Neural cell (in vitro differentiated cells): Measurements from ENCODE around the gene HPS6. TPM values are rescaled to one million over a fixed set of nuclear protein-coding genes. Genes with fewer than 3 reads are reported as not detected.

Experiments
- H2AFZ ChIP-seq: fragments of 200-600, 300-800 bp; sonication (generic), shearing (Covaris generic); 2 replicates; pipeline ENCODE4 v1.6.0; 2014; ENCODE audit warnings: low read depth, mild to moderate bottlenecking, antibody characterized with exemption, low read length, moderate library complexity
- H3F3A ChIP-seq: fragments of 200-600 bp; shearing (Covaris generic); 2 replicates; pipeline ENCODE4 v1.6.1; 2016; ENCODE audit warnings: mild to moderate bottlenecking, moderate library complexity, mixed read lengths, antibody characterized with exemption, low read length; ENCODE audit not compliant: insufficient read depth, poor library complexity, severe bottlenecking
- H3K27ac ChIP-seq: fragments of 200-600, 300-800 bp; sonication (generic), shearing (Covaris generic); 2 replicates; pipeline ENCODE4 v1.5.1; 2014; ENCODE audit warnings: mild to moderate bottlenecking, low read length, moderate library complexity
- H3K27me3 ChIP-seq: fragments of 300-800, 200-600 bp; sonication (generic), shearing (Covaris generic); 2 replicates; pipeline ENCODE4 v1.6.0; 2014; ENCODE audit warnings: mild to moderate bottlenecking, low read depth, low read length, moderate library complexity; ENCODE audit not compliant: insufficient read depth
- H3K36me3 ChIP-seq: fragments of 300-800, 200-600 bp; sonication (generic), shearing (Covaris generic); 2 replicates; pipeline ENCODE4 v1.5.1; 2014; ENCODE audit warnings: mild to moderate bottlenecking, antibody characterized with exemption, low read length, moderate library complexity; ENCODE audit not compliant: insufficient read depth
- H3K4me2 ChIP-seq: fragments of 300-800, 200-600 bp; sonication (generic), shearing (Covaris generic); 2 replicates; pipeline ENCODE4 v1.6.0; 2014; ENCODE audit warnings: mild to moderate bottlenecking, low read length
- H3K4me3 ChIP-seq: fragments of 300-800, 200-600 bp; sonication (generic), shearing (Covaris generic); 2 replicates; pipeline ENCODE4 v1.5.1; 2014; ENCODE audit warnings: mild to moderate bottlenecking, low read length, moderate library complexity
- H3K79me2 ChIP-seq: fragments of 200-600 bp; shearing (Covaris generic); replicated peaks from 2 replicates; pipeline ENCODE4 v1.6.0; 2014; ENCODE audit warnings: mild to moderate bottlenecking, low read length, moderate library complexity; ENCODE audit not compliant: insufficient read depth
- H3K9ac ChIP-seq: fragments of 300-800, 200-600 bp; sonication (generic), shearing (Covaris generic); 2 replicates; pipeline ENCODE4 v1.6.1; 2016; ENCODE audit warnings: mild to moderate bottlenecking, low read length, mixed read lengths
- H3K9me2 ChIP-seq: fragments of 200-600 bp; shearing (Covaris generic); 2 replicates; pipeline ENCODE4 v1.6.1; 2016; ENCODE audit warnings: mild to moderate bottlenecking, low read length, mixed read lengths; ENCODE audit not compliant: insufficient read depth
- H3K9me3 ChIP-seq: fragments of 200-600, 300-800 bp; sonication (generic), shearing (Covaris generic); 2 replicates; pipeline ENCODE4 v1.6.1; 2016; ENCODE audit warnings: mild to moderate bottlenecking, mixed run types, low read length, moderate library complexity, mixed read lengths
- H4K20me1 ChIP-seq: fragments of 200-600 bp; shearing (Covaris generic); 2 replicates; pipeline ENCODE4 v1.6.1; 2016; ENCODE audit warnings: mild to moderate bottlenecking, mixed run types; ENCODE audit not compliant: insufficient read depth
- EP300 ChIP-seq: fragments of 450-650 bp; conservative IDR thresholded peaks from 2 replicates; pipeline ENCODE4 v1.6.1; 2014; ENCODE audit warnings: antibody characterized with exemption, mild to moderate bottlenecking, moderate library complexity; ENCODE audit not compliant: poor library complexity, severe bottlenecking
- EZH2 ChIP-seq: fragments of 200-600, 300-800 bp; shearing (Covaris generic), sonication (generic); IDR thresholded peaks from 2 replicates; pipeline ENCODE4 v1.6.1; 2014; ENCODE audit warnings: antibody characterized with exemption, low read length, borderline replicate concordance, mild to moderate bottlenecking; ENCODE audit not compliant: insufficient read depth, poor library complexity, severe bottlenecking
- MXI1 ChIP-seq: fragments of 450-650 bp; conservative IDR thresholded peaks from 2 replicates; pipeline ENCODE4 v1.6.1; 2014; ENCODE audit warnings: antibody characterized with exemption, mild to moderate bottlenecking; ENCODE audit not compliant: poor library complexity, severe bottlenecking
- POLR2AphosphoS5 ChIP-seq: IDR thresholded peaks from 2 replicates; pipeline ENCODE4 v1.6.1; 2012
- RAD21 ChIP-seq: fragments of 450-650 bp; conservative IDR thresholded peaks from 2 replicates; pipeline ENCODE4 v1.6.1; 2014; ENCODE audit warnings: antibody characterized with exemption, mild to moderate bottlenecking, moderate library complexity
- REST ChIP-seq: IDR thresholded peaks from 2 replicates; pipeline ENCODE4 v1.6.1; 2012; ENCODE audit warnings: borderline replicate concordance
- SMC3 ChIP-seq: fragments of 450-650 bp; conservative IDR thresholded peaks from 2 replicates; pipeline ENCODE4 v1.6.1; 2014; ENCODE audit warnings: antibody characterized with exemption, mild to moderate bottlenecking, moderate library complexity; ENCODE audit not compliant: poor library complexity
- TAF1 ChIP-seq: IDR thresholded peaks from 2 replicates; pipeline ENCODE4 v1.6.1; 2012; ENCODE audit warnings: low read depth
- polyA minus RNA-seq: library from RNA; depleted of rRNA, polyadenylated mRNA; stranded (reverse); fragments of >200 nt; gene quantifications from 2 replicates; pipeline ENCODE4 v1.2.3, GENCODE V29; 2014
- polyA plus RNA-seq: library from polyadenylated mRNA; depleted of rRNA; stranded (reverse); fragments of >200 nt; gene quantifications from 2 replicates; pipeline ENCODE4 v1.2.3, GENCODE V29; 2014
- TF ChIP-seq, protein P1 (sequence below): fragments of 450-650 bp; IDR thresholded peaks from 2 replicates; pipeline ENCODE4 v1.5.1; 2014; ENCODE audit warnings: antibody characterized with exemption, mild to moderate bottlenecking, moderate library complexity; ENCODE audit not compliant: poor library complexity, severe bottlenecking

The HPS6 gene
- polyA plus RNA-seq (9.0 and 9.6 TPM in 2 replicates), polyA minus RNA-seq (28.4 and 36.8 TPM in 2 replicates)

GRCh38 chr10:102064868-102065560 lies at the start of gene HPS6:
HPS6 (plus strand) TSS chr10:102065349; CDS start chr10:102065475, 126 bp downstream.
- peak within 1 kb of the TSS; percentile 85 for H3K9ac ChIP-seq
- no peaks in the 10 kb centered on the region for H3K79me2 ChIP-seq
- H3K9me3 ChIP-seq = no peaks in the 10 kb centered on the region
- peak within 1 kb of the TSS; percentile 16 for H3K27ac ChIP-seq
- peak within 1 kb of the TSS; percentile 90 for H3K4me3 ChIP-seq
- no peaks in the 10 kb centered on the region for H3F3A ChIP-seq
- H3K9me2 ChIP-seq = no peaks in the 10 kb centered on the region
- H3K27me3 ChIP-seq = no peaks in the 10 kb centered on the region
- peak within 1 kb of the TSS; percentile 51 for H2AFZ ChIP-seq
- no peaks in the 10 kb centered on the region for H4K20me1 ChIP-seq
- no peaks in the 10 kb centered on the region for H3K36me3 ChIP-seq
- TF ChIP-seq REST (peak; percentile 23), POLR2AphosphoS5 (peak; percentile 25), RAD21 (no peak), EZH2 (no peak), EP300 (no peak), MXI1 (peak; percentile 65), SMC3 (peak; percentile 17), TAF1 (no peak)
- TF ChIP-seq, protein P1, sequence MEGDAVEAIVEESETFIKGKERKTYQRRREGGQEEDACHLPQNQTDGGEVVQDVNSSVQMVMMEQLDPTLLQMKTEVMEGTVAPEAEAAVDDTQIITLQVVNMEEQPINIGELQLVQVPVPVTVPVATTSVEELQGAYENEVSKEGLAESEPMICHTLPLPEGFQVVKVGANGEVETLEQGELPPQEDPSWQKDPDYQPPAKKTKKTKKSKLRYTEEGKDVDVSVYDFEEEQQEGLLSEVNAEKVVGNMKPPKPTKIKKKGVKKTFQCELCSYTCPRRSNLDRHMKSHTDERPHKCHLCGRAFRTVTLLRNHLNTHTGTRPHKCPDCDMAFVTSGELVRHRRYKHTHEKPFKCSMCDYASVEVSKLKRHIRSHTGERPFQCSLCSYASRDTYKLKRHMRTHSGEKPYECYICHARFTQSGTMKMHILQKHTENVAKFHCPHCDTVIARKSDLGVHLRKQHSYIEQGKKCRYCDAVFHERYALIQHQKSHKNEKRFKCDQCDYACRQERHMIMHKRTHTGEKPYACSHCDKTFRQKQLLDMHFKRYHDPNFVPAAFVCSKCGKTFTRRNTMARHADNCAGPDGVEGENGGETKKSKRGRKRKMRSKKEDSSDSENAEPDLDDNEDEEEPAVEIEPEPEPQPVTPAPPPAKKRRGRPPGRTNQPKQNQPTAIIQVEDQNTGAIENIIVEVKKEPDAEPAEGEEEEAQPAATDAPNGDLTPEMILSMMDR = peak; percentile 56
- H3K4me2 ChIP-seq = peak within 1 kb of the TSS; percentile 51

DNA sequence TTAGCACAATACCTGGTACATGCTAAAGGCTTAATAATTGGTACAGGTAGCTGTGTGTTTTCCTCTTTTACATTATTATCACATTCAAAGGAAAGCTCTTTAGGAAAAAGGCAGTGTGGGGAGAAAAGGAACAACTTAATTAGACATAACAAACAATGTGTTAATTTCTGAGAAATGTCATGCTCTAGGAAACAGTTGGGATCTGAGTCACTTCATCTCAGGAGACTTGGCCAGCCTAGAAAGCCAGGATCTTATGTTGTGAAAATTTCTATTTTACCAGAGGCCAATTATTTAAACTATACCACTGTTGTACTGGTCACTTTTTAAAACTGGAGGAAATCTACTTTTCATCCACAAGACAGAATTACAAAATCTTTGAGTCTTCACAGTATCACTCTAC lies 48.7 kb upstream of the HPS6 start:
- Histone ChIP-seq H3K9ac (no peak overlapping the region), H3K9me2 (no peaks in the 10 kb centered on the region), H3K36me3 (peaks cover 4% of the 10 kb centered on the region), H3K27ac (no peak overlapping the region), H3K9me3 (no peaks in the 10 kb centered on the region), H3K79me2 (no peaks in the 10 kb centered on the region), H3K4me2 (no peak overlapping the region), H3F3A (no peaks in the 10 kb centered on the region), H4K20me1 (no peaks in the 10 kb centered on the region), H3K4me3 (no peak overlapping the region), H3K27me3 (no peaks in the 10 kb centered on the region), H2AFZ (no peak overlapping the region)
- TF ChIP-seq RAD21 (no peak), EZH2 (no peak), EP300 (no peak), REST (no peak), POLR2AphosphoS5 (no peak), SMC3 (no peak), MXI1 (no peak), TAF1 (no peak)
- TF ChIP-seq, protein P1 = no peak
